HT-29 (cell line): ENCODE measurements around the gene WDR6. TPM values are rescaled to one million over a fixed set of nuclear protein-coding genes. Genes with fewer than 3 reads are reported as not detected.
A peak's percentile ranks its signal among the peaks of the same experiment; 100 is the strongest.

ENCODE experiments used
- DNase-seq: peaks from one replicate; pipeline ENCODE4 v3.0.0-alpha.2; 2015; ENCODE audit warnings: low spot score
- total RNA-seq: library from RNA; depleted of rRNA; stranded (reverse); fragments of >200 nt; shearing (Covaris generic); gene quantifications from 2 replicates; pipeline ENCODE4 v1.2.3, GENCODE V29; 2014

The WDR6 gene
- total RNA-seq, 1 experiment from 2014 or later, result 87.1 TPM

GRCh38 chr3:49013738-49014660 is 6.8 kb downstream of the WDR6 start:
- peak; percentile 60 for DNase-seq

DNA sequence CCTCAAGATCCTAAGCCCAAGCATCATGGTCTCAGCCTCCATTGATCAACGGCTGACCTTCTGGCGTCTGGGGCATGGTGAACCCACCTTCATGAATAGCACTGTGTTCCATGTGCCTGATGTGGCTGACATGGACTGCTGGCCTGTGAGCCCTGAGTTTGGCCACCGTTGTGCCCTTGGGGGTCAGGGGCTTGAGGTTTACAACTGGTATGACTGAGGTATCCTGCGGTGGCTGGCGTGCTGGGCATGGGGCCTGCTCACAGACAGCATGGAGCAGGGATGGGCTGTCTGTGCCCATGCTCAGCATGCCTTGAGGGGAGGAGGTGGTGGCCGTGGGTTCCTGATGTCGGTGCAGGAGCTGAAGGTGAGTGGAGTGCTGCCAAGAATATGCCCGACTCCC is 7.9 kb downstream of the WDR6 start:
- no peak for DNase-seq

DNA sequence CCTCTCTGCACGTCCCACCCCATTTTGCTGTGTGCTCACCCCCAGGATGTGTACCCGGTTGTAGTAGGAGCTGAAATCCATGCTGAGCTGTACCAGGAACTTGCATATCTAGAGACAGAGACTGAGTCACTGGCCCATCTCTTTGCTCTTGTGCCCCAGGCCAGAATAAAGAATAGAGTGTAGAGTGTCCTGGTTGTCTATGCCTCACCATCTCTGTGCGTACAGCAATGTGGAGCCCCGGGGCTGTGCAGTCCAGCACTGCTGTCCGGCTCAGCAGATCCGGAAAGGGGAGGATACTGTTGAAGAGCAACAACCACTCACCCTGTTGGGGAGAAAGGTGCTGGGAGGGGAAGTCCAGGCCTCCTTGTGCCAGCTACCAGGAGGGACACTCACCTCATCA is 8.6 kb downstream of the WDR6 start:
- no peak for DNase-seq

GRCh38 chr3:49016414-49017228 is 9.4 kb downstream of the WDR6 start:
- DNase-seq, result no peak

- no peak for DNase-seq
Observed at GRCh38 chr3:49017229-49017970, 10.2 kb downstream of the WDR6 start.

GRCh38 chr3:49017971-49018706 is 10.9 kb downstream of the WDR6 start, which contains the start of gene DALRD3:
TSS of gene DALRD3 (minus strand) at chr3:49018580. CDS start at chr3:49018564, 16 bp downstream.
- peak; percentile 61 for DNase-seq

GRCh38 chr3:49018707-49019006 is 11.5 kb downstream of the WDR6 start:
- DNase-seq, result no peak

DNA sequence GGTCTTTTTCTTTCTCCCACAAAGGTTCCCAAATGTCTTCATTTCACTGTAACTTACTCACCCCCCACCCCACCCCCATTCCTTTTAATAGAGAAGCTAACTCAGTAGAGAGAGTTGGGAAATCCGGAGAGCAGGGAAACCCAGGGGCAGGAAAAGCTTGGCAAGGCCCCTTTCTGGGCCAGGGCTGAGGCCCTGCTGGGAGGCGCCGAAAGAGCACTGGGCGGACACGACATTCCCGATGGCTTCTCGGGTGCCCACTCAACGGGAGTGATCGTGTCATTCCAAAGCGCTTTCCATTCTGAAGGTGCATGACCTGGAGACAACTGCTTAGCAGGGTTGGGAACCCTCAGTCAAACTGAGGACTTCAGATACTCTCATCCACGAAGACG is 12.7 kb downstream of the WDR6 start:
- DNase-seq, result peak; percentile 30

GRCh38 chr3:49020330-49021212 is 13.4 kb downstream of the WDR6 start:
- DNase-seq, result peak; percentile 31

GRCh38 chr3:49021213-49021812 is 14.1 kb downstream of the WDR6 start:
- DNase-seq, result peak; percentile 97

DNA sequence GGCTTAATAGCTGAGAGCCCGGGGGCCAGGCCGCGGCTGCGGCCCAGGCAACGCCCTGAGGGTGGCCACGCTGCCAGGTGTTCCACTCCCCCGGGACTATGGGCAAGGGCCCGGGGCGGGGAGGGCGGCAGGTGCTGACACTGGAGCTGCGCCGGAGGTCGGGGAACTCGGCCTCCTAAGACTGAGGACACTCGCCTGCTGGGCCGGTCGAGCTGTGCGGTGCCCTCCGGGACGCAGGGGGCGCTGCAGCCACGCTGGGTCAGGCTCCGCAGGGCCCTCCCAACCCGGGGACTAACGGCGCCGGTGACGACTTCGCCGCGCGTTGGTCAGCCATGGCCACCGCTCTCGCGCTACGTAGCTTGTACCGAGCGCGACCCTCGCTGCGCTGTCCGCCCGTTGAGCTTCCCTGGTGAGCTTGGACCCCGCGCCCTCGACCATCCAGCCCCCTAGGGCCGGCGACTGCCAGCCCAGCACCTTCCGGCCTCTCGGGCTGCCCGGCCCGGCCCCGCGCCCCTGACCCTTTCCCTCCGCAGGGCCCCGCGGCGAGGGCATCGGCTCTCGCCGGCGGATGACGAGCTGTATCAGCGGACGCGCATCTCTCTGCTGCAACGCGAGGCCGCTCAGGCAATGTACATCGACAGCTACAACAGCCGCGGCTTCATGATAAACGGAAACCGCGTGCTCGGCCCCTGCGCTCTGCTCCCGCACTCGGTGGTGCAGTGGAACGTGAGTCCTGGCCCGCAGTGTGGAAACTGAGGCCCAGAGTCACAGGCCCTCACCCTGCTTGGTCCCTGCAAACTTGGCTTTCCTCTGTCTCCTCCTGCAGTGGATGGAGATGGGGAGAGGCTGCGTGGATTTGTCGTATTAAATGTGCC is 14.9 kb downstream of the WDR6 start, which contains the start of gene NDUFAF3:
Gene NDUFAF3 (plus strand): TSS at position 309 of the 875 bp plus-strand sequence. CDS start 24 bp downstream, at position 333.
- peak; percentile 90 for DNase-seq

- DNase-seq, result peak; percentile 40
Observed at GRCh38 chr3:49022688-49023171, 15.5 kb downstream of the WDR6 start.

GRCh38 chr3:49023775-49024174 is 16.6 kb downstream of the WDR6 start:
- DNase-seq, result no peak

DNA sequence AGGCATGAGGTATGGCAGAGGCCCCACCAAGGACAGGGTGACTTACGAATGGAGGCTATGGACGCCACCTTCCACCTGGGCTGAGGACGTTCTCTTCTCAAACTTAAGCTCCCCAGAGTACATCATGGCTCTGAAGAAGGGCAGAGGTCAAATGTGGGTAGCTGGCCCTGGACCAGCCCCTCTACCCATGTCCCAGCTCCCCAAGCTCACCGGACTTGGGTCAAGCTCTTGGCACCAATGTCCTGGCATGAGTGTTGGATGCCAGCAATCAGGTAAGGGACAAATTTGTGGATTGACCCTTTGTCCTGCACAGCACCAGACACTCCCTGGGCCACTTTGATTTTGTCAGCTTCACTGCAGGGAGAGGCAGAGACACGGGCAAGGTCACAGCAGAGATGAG is 17.3 kb downstream of the WDR6 start:
- DNase-seq, result no peak

- DNase-seq, result no peak
Observed at GRCh38 chr3:49025005-49025792, 18.0 kb downstream of the WDR6 start.

DNA sequence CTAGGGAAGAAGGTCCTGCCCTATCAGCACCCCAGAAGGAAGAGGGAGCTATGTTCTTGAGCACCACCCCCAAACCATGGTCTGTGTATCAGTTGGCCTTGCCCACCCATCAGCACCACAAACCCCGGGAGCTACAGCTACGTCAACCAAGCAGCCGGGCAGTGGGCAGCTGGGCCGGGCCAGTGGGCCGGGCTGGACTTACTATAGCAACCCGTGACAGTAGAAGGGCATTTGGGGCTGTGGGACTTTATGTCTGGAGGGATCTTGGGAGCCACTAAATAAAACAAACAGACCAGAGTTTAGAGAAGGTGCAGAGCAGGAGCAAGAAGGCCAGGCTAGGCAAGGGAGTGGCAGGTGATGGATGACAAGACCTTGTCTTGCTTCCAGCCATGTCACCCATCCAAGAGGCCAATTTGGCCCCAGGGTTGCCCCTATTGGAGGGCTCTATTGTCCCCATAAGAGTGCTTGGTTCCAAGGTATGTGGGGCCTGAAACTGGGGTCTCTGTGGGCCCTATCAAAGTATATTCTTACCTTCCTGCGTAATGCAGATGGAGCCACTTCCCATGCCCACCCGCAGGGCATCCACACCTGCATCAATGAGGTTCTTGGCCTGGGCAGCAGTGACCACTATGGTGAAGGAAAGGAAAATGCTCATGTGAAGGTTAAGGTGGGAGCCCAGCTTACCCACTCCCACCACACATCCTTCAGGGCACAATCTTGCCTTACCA is 18.8 kb downstream of the WDR6 start:
- DNase-seq, result no peak

DNA sequence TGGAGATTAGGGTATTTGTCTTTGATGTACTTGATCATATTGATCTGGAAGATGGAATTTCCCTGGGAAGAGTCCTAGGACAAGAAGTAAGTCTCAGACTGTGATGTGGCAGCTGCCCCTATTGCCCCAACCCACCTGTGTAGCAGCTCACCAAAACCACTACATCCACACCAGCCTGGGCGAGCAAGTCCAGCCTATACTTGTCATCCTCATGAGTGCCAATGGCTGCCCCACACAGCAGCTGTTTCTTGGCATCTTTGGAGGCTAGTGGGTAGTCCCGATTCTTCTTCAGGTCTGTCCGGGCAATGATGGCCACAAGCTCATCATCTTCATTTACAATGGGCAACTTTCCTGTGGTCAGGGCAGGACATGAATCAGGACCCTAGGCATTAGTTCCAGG is 19.3 kb downstream of the WDR6 start:
- no peak for DNase-seq
